HG03378 (cell line): ENCODE data around the gene RRAS2.
A peak's percentile ranks its signal among the peaks of the same experiment; 100 is the strongest.
"Not testable (repeated sequence)": the region's sequence is repeated elsewhere in the genome, so short reads cannot be mapped to it uniquely, and the experiment has no call there.

ENCODE experiments used
- ATAC-seq: cut with Tn5 transposase; IDR thresholded peaks from one replicate; pipeline ENCODE4 v1.9.1; 2021; ENCODE audit warnings: mild to moderate bottlenecking, moderate library complexity; ENCODE audit not compliant: unreplicated experiment

RRAS2 gene

GRCh38 chr11:14308897-14309387, 50.0 kb downstream of the RRAS2 start:
- ATAC-seq: peak; percentile 36

GRCh38 chr11:14308114-14308896, 50.7 kb downstream of the RRAS2 start:
- ATAC-seq: peak; percentile 36

GRCh38 chr11:14306481-14306880, 52.5 kb downstream of the RRAS2 start:
- no peak for ATAC-seq

DNA sequence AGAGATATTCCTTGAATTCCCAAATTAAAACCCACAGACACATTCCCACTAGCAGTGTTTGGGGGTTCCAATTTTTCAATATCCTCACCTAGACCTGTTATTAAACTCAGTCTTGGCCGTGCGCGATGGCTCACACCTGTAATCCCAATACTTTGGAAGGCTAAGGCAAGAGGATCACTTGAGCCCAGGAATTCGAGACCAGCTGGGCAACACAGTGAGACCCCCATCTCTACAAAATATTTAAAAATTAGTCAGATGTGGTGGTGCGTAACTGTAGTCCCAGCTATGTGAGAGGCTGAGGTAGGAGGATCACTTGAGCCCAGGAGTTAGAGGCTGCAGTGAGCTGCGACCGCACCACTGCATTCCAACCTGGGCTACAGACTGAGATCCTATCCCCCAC, 53.3 kb downstream of the RRAS2 start:
- no peak for ATAC-seq

DNA sequence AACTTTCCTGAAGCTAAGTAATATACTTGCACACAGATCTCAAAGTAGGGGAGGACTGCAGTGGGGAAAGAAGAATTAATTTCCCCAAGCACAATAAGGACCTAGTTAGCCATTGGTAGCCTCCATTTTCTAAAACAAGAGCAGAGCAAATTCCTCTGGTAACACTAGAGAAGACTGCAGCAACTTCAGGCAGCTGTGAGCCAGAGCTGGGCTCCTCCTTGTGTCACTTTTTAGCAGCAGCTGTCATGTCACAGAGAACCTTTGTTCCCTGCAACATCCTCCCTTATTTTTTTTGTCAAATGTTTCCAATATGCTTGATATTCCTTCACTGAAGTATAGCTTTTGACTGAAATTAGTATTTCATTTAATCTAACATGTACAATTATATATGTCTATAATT, 54.4 kb downstream of the RRAS2 start:
- no peak for ATAC-seq

- peak; percentile 83 for ATAC-seq
These were observed 58.2 kb downstream of the RRAS2 start for GRCh38 chr11:14300661-14301304.

DNA sequence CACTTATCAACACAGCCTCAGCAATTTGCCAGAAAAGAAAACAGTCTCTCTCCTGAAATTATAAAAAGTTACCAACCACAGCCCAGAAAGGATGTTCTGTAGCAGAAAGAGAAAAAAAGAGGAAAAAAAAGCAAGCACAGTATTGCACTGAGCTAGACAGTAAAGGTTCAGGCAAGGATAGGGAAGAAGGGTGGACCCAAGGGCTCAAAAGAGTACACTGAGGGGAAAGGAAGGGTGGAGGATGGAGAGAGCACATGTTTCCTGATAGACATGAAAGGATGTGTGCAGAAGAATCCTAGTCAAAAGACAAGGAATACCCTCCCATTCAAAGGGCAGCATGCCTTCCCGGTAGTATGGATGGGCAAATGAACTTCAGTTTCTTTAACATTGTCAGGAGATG, 59.1 kb downstream of the RRAS2 start:
- ATAC-seq: no peak

DNA sequence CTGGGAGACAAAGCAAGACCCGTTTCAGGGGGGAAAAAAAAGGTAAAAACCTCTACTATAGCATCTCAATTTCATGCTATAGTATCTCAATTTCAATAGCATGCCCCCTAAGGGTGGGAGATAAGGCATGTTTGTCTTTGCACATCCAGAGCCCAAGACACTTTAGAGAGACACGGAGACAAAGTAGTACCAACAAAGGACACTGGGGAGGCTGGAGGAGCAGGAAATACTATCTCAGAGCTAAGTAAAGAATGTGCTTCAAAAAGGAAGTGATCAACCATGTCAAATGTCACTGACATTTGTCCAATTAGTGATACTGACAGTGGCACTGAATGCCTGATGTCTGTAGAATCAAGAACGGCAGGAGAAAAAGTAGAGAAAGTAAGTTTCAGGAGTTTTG, 68.6 kb downstream of the RRAS2 start:
- ATAC-seq: no peak

GRCh38 chr11:14288189-14288935, 70.6 kb downstream of the RRAS2 start:
- ATAC-seq: no peak

GRCh38 chr11:14278869-14279268, 80.1 kb downstream of the RRAS2 start:
- not testable (repeated sequence) for ATAC-seq

DNA sequence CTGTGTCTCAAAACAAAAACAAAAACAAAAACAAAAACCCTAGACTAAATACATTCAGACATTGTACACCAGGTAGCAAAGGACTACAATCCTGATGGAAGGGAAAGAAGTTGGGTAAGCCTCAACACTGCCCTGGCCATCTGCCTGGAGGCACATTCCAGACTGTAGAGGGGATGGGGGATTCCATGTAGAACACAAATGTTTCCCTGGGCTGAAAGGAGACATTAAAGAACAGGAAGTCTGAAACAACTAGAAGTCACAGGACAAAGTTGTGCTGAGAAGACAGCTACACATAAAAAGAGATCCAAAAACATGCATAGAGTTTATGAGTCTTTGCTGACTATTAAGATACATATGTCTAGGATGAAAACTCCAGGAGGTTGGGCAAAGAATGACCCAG, 83.9 kb downstream of the RRAS2 start:
- ATAC-seq: no peak

GRCh38 chr11:14273895-14274294, 85.1 kb downstream of the RRAS2 start:
- ATAC-seq: no peak

DNA sequence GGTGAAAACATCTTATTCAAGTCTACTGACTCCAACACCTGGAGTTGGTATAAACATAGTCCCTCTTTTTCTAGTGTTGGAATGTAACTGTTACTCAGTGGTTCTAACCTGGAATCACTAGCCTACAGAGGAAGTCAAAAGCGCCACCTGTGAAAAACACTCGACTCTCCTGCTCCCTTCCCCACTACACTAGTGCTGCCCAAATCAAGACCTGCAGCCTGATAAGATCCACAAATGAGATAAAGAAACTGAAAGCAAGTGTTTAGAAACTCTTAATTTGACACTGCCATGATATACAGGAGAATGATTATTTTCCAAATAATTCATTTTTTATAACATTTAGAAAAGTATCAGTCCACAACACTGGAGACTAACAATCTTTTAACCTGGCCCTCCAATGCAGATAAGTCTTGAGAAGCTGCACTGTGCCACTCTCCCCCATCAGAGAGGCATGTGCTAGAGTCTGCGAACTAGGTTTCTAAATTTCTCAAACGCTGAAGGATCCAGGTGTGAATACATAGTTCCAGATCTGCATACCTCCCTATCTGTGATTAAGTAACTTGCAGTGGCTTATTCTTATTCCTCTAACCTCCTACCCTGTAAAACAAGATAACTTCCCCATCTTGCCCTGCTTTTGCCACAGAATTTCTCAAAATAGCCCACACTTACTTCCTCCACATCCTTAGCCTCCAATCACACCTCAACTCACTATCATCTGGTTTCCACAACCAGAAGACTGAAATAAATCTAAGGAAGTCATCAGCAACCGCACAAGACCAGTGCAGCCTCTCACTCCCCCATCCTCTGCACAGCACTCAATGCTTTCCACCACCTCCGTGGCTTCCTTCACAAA, 88.1 kb downstream of the RRAS2 start:
- ATAC-seq: peak; percentile 78

DNA sequence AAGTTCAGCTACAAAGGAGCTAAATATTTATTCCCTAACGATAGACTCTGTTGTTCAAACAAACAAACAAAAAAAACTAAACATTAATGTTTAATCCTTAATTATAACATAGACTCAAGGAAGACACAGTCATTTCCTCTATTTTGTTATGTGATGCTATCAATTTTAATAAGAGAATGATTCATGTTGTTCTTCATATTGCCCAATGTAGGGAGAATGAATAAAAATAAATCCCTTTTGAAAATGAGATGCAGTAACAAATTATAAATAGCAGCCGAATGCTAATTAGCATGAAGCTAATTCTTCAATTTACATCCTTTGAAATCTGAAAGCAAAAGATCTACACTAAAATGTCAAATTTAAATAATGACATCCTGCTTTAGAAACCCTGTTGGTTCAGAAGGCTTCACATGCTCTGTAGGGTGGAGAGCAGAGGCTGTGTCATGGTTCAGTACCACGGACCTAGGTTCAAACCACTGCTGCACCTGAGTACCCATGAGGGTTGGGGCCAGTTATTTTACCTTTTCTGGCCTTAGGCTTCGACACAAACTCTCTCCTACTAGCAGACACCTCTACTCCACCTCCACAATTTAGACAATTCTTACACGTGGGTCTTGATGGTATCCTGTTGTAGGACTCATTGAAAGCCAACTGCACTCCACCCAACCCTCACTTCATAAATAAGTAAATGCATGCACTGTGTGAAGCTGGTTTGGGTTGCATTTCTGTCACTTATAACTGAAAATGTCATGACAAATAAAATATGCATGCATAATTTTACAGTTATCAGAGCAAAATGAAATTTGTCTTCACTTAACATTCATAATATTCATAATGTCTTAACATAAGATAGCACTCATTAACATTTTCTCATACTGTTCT, 89.0 kb downstream of the RRAS2 start:
- peak; percentile 37 for ATAC-seq

DNA sequence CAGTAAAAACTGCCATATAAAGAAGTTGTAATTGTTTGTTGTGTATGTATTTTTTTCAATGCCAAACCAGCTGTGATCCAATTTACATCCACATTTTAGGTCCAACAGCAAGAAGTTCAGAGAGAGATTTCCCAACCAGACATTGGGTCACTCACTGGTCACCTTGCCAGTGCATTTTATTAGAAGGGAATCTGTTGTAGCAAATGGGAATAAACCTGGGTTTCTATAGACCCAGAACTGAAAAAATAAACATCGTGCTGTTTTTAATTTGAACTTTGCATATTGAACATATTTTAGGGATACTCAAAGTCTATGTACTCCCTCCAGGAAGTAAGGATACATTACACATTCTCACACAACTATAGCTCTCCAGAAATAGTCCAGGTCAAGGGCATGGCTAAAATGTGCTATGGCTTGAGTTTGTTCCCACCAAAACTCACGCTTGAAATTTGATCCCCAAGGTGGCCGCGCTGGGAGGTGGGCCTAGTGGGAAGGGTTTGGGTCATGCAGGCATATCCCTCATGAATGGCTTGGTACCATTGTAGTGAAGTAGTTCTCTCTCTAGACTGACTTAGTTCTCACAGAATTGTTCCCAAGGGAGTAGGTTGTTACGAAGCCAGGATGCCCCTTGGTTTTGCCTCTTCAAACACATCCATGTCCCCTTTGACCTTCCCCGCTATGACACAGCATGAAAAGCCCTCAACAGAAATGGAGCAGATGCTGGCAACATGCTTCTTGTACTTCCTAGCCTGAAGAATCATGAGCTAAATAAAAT, 90.9 kb downstream of the RRAS2 start:
- ATAC-seq: no peak

- ATAC-seq: no peak
These were observed 92.4 kb downstream of the RRAS2 start for GRCh38 chr11:14266622-14267021.

DNA sequence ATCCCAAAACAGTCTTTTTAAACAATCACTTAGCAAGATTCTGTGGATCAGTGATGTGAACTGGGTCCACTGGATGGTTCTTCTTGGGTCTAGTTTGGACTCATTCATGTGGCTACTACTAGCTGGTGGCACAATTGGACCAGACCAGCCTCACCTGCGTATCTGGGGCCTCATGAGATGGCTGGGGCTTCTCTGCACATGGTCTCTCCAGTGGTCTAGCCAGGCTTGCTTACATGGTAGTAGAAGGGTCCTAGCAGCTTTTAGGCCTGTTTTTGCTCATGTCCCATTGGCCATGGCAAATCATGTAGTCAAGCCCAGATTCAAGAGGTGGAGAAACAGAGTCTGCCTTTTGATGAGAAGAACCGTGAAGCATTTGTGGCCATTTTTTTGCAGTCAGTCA, 94.0 kb downstream of the RRAS2 start:
- no peak for ATAC-seq

DNA sequence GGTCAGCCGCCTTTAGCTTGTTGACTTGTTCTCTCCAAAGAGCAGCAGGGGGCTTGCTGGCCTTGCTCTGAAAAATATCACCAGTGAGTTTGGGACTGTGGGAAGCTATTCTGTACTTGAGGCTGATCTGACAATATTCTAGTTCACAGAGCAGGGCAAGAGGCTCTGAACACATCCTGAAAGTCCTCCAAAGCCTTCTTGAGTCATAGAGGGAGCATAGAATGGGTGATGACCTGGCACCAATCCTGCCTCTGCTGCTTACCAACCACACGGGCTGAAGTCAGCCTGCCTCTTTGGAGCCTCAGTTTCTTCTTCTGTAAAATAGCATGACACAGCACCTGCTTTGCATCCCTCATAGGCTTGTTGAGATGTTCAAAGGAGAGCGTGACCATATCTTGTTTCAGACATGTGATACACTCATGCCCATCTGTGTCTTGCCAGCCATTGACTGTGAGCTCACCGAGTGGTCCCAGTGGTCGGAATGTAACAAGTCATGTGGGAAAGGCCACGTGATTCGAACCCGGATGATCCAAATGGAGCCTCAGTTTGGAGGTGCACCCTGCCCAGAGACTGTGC, 96.6 kb downstream of the RRAS2 start:
- no peak for ATAC-seq

DNA sequence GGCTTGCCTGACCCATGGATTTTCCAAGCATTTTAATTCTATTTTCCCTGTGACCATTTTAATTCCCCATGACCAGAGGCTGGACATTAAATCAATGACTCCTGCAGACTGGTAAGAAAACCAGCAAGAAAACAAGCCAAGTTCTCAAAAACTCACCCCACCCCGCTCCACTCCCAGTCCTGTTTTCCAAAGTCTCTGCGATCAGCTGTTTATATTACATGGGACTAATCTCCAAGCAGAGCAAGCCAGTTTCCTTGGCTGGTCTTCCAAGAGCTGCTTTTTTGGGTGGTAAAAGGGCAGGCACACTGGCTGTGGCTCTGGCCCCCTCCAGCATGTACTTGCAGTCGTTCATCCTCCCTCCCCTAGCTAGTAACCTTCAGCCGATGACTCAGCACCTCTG, 97.9 kb downstream of the RRAS2 start:
- no peak for ATAC-seq
